ENCODE results near the gene GPR150. TPM values are rescaled to one million over a fixed set of nuclear protein-coding genes. Genes with fewer than 3 reads are reported as not detected.
A peak's percentile ranks its signal among the peaks of the same experiment; 100 is the strongest.

GPR150 gene
- under 1 TPM; 0.28 to 0.49 (median 0.41) TPM for total RNA-seq
- long read RNA-seq, donor 1, partial matches to known transcripts, result 0 of 1 reads
- long read RNA-seq, donor 1, other reads (novel, unspliced or antisense), result 0 of 1 reads
- long read RNA-seq, donor 2, result 0 reads

GRCh38 chr5:95620030-95620869 lies at the start of gene GPR150:
Gene GPR150 (plus strand): TSS chr5:95620087. CDS start chr5:95620276, 189 bp downstream.
- DNase-seq (peak; percentile 65 to 84 (median 78)), ATAC-seq (peak; percentile 80)
- intact Hi-C loops (cut with DNase I, micrococcal nuclease), result no loop called here
- H3K9me3 ChIP-seq, result no peaks in the 10 kb centered on the region
- no peaks in the 10 kb centered on the region for H3K36me3 ChIP-seq (ENCODE audit: low read depth)
- H3K4me1 ChIP-seq (ENCODE audit: low read depth), result peaks cover 6% of the 10 kb centered on the region
- H3K4me3 ChIP-seq, result peak within 1 kb of the TSS; percentile 21
- no peak for TF ChIP-seq CTCF (IDR thresholded peaks at IDR 0.05)

GRCh38 chr5:95572016-95572415 lies 47.9 kb upstream of the GPR150 start:
- Histone ChIP-seq H3K9me3 (no peaks in the 10 kb centered on the region), H3K36me3 (ENCODE audit: low read depth) (no peaks in the 10 kb centered on the region), H3K4me1 (ENCODE audit: low read depth) (no peaks in the 10 kb centered on the region), H3K4me3 (no peak overlapping the region)
- intact Hi-C loops (cut with DNase I, micrococcal nuclease), result no loop called here
- ATAC-seq (no peak), DNase-seq (no peak)
- no peak for TF ChIP-seq CTCF (IDR thresholded peaks at IDR 0.05)

GRCh38 chr5:95581576-95581975 lies 38.3 kb upstream of the GPR150 start:
- H3K36me3 ChIP-seq (ENCODE audit: low read depth), result no peaks in the 10 kb centered on the region
- H3K9me3 ChIP-seq, result no peaks in the 10 kb centered on the region
- no peak for TF ChIP-seq CTCF (IDR thresholded peaks at IDR 0.05)
- no peak for ATAC-seq
- H3K4me1 ChIP-seq (ENCODE audit: low read depth), result no peaks in the 10 kb centered on the region
- H3K4me3 ChIP-seq, result no peak overlapping the region
- no peak for DNase-seq
- intact Hi-C loops (cut with DNase I, micrococcal nuclease), result no loop called here

- H3K9me3 ChIP-seq, result no peaks in the 10 kb centered on the region
- DNase-seq, result no peak
- intact Hi-C loops (cut with DNase I, micrococcal nuclease), result no loop called here
These were observed 35.9 kb upstream of the GPR150 start for GRCh38 chr5:95583992-95584391.

GRCh38 chr5:95590880-95591279 lies 29.0 kb upstream of the GPR150 start:
- Histone ChIP-seq H3K4me3 (no peak overlapping the region), H3K4me1 (ENCODE audit: low read depth) (no peaks in the 10 kb centered on the region), H3K9me3 (no peaks in the 10 kb centered on the region), H3K36me3 (ENCODE audit: low read depth) (no peaks in the 10 kb centered on the region)
- no peak for TF ChIP-seq CTCF (IDR thresholded peaks at IDR 0.05)
- DNase-seq (no peak), ATAC-seq (no peak)
- intact Hi-C loops (cut with DNase I, micrococcal nuclease), result no loop called here

More at GRCh38 chr5:95583992-95584391, 35.9 kb upstream of the GPR150 start:
- ATAC-seq, result no peak
- H3K4me1 ChIP-seq (ENCODE audit: low read depth), result no peaks in the 10 kb centered on the region
- H3K4me3 ChIP-seq, result no peak overlapping the region
- TF ChIP-seq CTCF (IDR thresholded peaks at IDR 0.05), result no peak
- H3K36me3 ChIP-seq (ENCODE audit: low read depth), result no peaks in the 10 kb centered on the region
